ENCODE data around the gene FAM117A.

Gene FAM117A

DNA sequence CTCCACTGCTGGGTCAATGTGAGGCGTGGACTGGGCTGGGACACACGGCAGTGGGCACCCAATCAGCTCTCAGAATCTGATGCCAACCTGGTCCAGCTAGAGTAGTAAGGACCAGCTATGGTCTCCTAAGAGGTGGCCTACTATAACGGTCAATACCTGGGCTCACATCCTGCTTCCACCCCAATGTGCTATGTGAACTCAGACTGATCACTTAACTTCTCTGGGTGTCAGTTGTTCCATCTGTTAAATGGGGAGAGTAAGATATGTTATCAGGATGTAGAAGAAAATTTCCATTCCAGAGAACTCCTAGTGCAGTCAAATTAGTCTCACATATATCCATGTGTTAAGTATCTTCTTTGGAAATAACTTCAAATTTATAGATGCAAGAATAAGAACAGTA lies 14.2 kb downstream of the FAM117A start:
- H3K36me3 ChIP-seq (ENCODE audit: control insufficient read depth, insufficient read depth, low read length) = no peaks in the 10 kb centered on the region
- H3K9me3 ChIP-seq (ENCODE audit: control insufficient read depth, low read length) = no peaks in the 10 kb centered on the region
- H3K4me3 ChIP-seq (ENCODE audit: extremely low read depth, insufficient read depth, low read length, poor library complexity, severe bottlenecking) = no peak overlapping the region
- WGBS, 2 experiments (ENCODE audit: insufficient coverage in 2 of 2) = 100% methylated on average over 3 of the region's 3 CpGs
- H3K27ac ChIP-seq (ENCODE audit: low read depth, low read length, severe bottlenecking) = no peak overlapping the region
- no peaks in the 10 kb centered on the region for H3K4me1 ChIP-seq (ENCODE audit: control insufficient read depth, insufficient read depth, low read length, poor library complexity, severe bottlenecking)

DNA sequence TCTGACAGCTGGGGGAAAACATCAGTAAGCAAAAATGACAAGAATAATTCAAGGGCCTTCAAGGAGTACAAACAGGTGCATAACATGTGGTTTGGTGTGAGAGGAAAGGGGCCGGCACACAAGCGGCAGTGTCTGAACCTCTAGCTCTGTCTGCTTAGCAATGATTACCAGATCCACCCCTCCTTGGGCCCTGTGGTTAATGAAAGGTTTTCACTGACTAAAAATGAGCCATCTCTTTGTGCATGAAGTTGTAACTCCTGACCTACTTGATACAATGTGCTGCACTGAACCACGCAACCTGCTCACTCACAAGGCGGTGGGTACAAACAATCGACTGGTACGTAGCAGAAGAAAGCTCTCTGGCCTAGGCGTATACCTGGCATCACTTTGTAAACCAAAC lies 15.1 kb downstream of the FAM117A start:
- no peaks in the 10 kb centered on the region for H3K9me3 ChIP-seq (ENCODE audit: control insufficient read depth, low read length)
- H3K27ac ChIP-seq (ENCODE audit: low read depth, low read length, severe bottlenecking) = no peak overlapping the region
- H3K36me3 ChIP-seq (ENCODE audit: control insufficient read depth, insufficient read depth, low read length) = no peaks in the 10 kb centered on the region
- 87 to 100% methylated on average over 4 to 6 of the region's 7 CpGs for WGBS, 2 experiments (ENCODE audit: insufficient coverage in 2 of 2)
- no peak overlapping the region for H3K4me3 ChIP-seq (ENCODE audit: extremely low read depth, insufficient read depth, low read length, poor library complexity, severe bottlenecking)
- H3K4me1 ChIP-seq (ENCODE audit: control insufficient read depth, insufficient read depth, low read length, poor library complexity, severe bottlenecking) = no peaks in the 10 kb centered on the region

DNA sequence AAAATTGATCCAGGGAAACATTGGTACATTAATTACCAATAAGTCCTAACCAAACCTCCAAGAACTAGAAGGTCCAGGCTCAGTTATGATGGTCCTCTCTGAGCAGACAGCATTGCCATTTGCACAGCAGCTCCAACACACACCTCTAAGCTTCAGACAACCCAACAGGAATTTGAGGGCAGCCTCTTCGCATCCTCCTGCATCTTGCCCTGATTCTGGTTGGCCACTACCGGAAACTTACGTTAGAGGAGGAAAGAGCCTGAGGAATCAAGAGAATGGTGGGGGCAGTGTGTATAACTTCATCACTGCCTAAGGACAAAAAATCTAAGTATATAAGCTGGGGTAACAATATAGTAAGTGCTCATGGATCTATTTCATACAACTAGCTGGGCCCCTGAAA lies 15.7 kb downstream of the FAM117A start:
- no peaks in the 10 kb centered on the region for H3K9me3 ChIP-seq (ENCODE audit: control insufficient read depth, low read length)
- H3K4me3 ChIP-seq (ENCODE audit: extremely low read depth, insufficient read depth, low read length, poor library complexity, severe bottlenecking) = no peak overlapping the region
- no peaks in the 10 kb centered on the region for H3K36me3 ChIP-seq (ENCODE audit: control insufficient read depth, insufficient read depth, low read length)
- WGBS, 2 experiments (ENCODE audit: insufficient coverage in 2 of 2) = 94% methylated on average over 2 of the region's 3 CpGs; no CpG with 5 or more reads in 1 of the 2 experiments
- no peaks in the 10 kb centered on the region for H3K4me1 ChIP-seq (ENCODE audit: control insufficient read depth, insufficient read depth, low read length, poor library complexity, severe bottlenecking)
- H3K27ac ChIP-seq (ENCODE audit: low read depth, low read length, severe bottlenecking) = no peak overlapping the region

GRCh38 chr17:49747632-49748031 lies 16.3 kb downstream of the FAM117A start:
- 89 to 100% methylated on average over 1 of the region's 1 CpG for WGBS, 2 experiments (ENCODE audit: insufficient coverage in 2 of 2)
- Histone ChIP-seq H3K9me3 (ENCODE audit: control insufficient read depth, low read length) (no peaks in the 10 kb centered on the region), H3K27ac (ENCODE audit: low read depth, low read length, severe bottlenecking) (no peak overlapping the region), H3K4me3 (ENCODE audit: extremely low read depth, insufficient read depth, low read length, poor library complexity, severe bottlenecking) (no peak overlapping the region), H3K4me1 (ENCODE audit: control insufficient read depth, insufficient read depth, low read length, poor library complexity, severe bottlenecking) (no peaks in the 10 kb centered on the region), H3K36me3 (ENCODE audit: control insufficient read depth, insufficient read depth, low read length) (no peaks in the 10 kb centered on the region)

- no peaks in the 10 kb centered on the region for H3K36me3 ChIP-seq (ENCODE audit: control insufficient read depth, insufficient read depth, low read length)
- no peak overlapping the region for H3K4me3 ChIP-seq (ENCODE audit: extremely low read depth, insufficient read depth, low read length, poor library complexity, severe bottlenecking)
- H3K4me1 ChIP-seq (ENCODE audit: control insufficient read depth, insufficient read depth, low read length, poor library complexity, severe bottlenecking) = no peaks in the 10 kb centered on the region
- H3K27ac ChIP-seq (ENCODE audit: low read depth, low read length, severe bottlenecking) = no peak overlapping the region
- 80 to 95% methylated on average over 2 to 5 of the region's 5 CpGs for WGBS, 2 experiments (ENCODE audit: insufficient coverage in 2 of 2)
- H3K9me3 ChIP-seq (ENCODE audit: control insufficient read depth, low read length) = no peaks in the 10 kb centered on the region
These were observed 17.0 kb downstream of the FAM117A start for GRCh38 chr17:49746791-49747490.

DNA sequence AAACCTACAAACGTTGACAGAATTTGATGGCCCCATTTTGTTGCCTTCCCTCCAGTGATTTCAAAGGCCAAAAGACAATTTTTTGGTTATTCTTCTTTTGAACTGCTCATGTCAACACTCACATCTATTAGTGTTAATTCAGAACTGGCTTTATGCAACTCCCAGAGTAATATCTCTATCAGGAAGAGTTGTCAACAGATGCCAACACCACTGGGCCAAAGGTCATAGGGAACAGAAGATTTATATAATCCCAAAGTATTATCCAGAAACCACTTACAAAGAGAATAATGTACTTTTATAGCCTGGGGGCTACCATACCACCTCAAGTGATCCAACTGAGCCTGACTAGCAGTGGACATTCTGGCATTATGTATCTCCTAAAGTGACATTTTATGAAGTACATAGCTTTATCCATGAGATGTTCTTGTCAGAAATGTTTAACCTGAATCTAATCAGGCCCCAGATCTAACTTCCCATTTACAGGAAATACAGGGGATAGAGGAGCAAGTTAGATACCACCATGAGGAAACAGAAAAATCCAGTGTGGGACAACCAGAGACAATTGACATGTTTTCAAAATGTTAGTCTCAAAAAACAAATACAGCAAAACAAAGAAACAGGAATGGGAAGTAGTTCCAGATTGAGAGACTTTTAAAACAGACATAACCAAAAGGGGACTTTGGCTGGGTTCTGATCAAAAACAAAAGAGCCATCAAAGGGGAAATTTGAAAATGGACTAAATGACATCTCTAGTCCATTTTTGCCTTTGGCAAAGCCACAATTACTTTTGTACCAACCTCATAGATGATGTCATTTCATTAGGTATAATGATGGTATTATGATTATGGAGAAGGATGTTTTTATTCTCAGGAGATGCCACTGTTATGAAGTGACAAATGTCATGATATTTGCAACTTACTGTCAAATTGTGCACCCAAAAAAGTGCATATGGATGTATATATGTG lies 18.5 kb downstream of the FAM117A start:
- H3K36me3 ChIP-seq (ENCODE audit: control insufficient read depth, insufficient read depth, low read length) = no peaks in the 10 kb centered on the region
- no peaks in the 10 kb centered on the region for H3K9me3 ChIP-seq (ENCODE audit: control insufficient read depth, low read length)
- H3K27ac ChIP-seq (ENCODE audit: low read depth, low read length, severe bottlenecking) = no peak overlapping the region
- H3K4me1 ChIP-seq (ENCODE audit: control insufficient read depth, insufficient read depth, low read length, poor library complexity, severe bottlenecking) = no peaks in the 10 kb centered on the region
- 86 to 100% methylated on average over 1 of the region's 1 CpG for WGBS, 2 experiments (ENCODE audit: insufficient coverage in 2 of 2)
- no peak overlapping the region for H3K4me3 ChIP-seq (ENCODE audit: extremely low read depth, insufficient read depth, low read length, poor library complexity, severe bottlenecking)

GRCh38 chr17:49742166-49742638 lies 21.7 kb downstream of the FAM117A start:
- WGBS, 2 experiments (ENCODE audit: insufficient coverage in 2 of 2) = 100% methylated on average over 1 of the region's 1 CpG
- H3K9me3 ChIP-seq (ENCODE audit: control insufficient read depth, low read length) = no peaks in the 10 kb centered on the region
- no peaks in the 10 kb centered on the region for H3K4me1 ChIP-seq (ENCODE audit: control insufficient read depth, insufficient read depth, low read length, poor library complexity, severe bottlenecking)
- no peak overlapping the region for H3K27ac ChIP-seq (ENCODE audit: low read depth, low read length, severe bottlenecking)
- no peak overlapping the region for H3K4me3 ChIP-seq (ENCODE audit: extremely low read depth, insufficient read depth, low read length, poor library complexity, severe bottlenecking)
- no peaks in the 10 kb centered on the region for H3K36me3 ChIP-seq (ENCODE audit: control insufficient read depth, insufficient read depth, low read length)

- Histone ChIP-seq H3K36me3 (ENCODE audit: control insufficient read depth, insufficient read depth, low read length) (no peaks in the 10 kb centered on the region), H3K4me3 (ENCODE audit: extremely low read depth, insufficient read depth, low read length, poor library complexity, severe bottlenecking) (no peak overlapping the region), H3K27ac (ENCODE audit: low read depth, low read length, severe bottlenecking) (no peak overlapping the region), H3K9me3 (ENCODE audit: control insufficient read depth, low read length) (no peaks in the 10 kb centered on the region), H3K4me1 (ENCODE audit: control insufficient read depth, insufficient read depth, low read length, poor library complexity, severe bottlenecking) (no peaks in the 10 kb centered on the region)
- WGBS, 2 experiments (ENCODE audit: insufficient coverage in 2 of 2) = 90% methylated on average over 2 of the region's 3 CpGs; no CpG with 5 or more reads in 1 of the 2 experiments
These were observed 22.2 kb downstream of the FAM117A start for GRCh38 chr17:49741692-49742076.

DNA sequence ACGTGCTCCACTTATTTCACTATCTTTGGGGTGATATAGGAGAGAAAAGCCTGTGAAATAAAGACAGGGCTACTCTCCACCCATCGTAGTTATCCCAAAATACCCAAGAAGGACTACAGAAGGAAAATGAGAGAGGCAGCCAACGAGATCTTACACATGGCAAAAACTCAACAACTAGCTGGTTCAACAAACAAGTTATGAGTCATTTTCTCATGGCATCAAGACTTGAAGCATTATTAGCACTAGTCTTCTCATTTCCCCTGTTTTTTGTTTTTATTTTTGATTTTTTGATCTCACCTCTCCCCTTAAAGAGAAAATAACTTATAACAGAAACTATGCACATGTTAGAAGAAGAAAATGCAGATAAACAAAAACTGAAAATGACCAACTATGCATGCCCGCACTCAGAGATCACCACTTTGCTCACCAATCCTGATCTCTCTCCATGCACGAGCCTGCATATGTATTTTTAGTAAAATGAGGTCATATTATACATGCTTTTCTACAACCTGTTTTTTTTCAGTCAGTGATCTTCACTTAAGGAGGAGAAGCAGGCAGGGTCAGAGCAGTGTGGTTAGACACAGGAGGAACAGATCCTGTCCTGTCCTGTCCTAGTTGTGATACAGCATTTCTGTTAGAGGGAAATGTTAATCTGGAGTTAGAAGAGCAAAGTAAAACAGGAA lies 22.8 kb downstream of the FAM117A start:
- Histone ChIP-seq H3K4me3 (ENCODE audit: extremely low read depth, insufficient read depth, low read length, poor library complexity, severe bottlenecking) (no peak overlapping the region), H3K27ac (ENCODE audit: low read depth, low read length, severe bottlenecking) (no peak overlapping the region), H3K36me3 (ENCODE audit: control insufficient read depth, insufficient read depth, low read length) (no peaks in the 10 kb centered on the region), H3K4me1 (ENCODE audit: control insufficient read depth, insufficient read depth, low read length, poor library complexity, severe bottlenecking) (no peaks in the 10 kb centered on the region), H3K9me3 (ENCODE audit: control insufficient read depth, low read length) (no peaks in the 10 kb centered on the region)
- WGBS, 2 experiments (ENCODE audit: insufficient coverage in 2 of 2) = 83 to 88% methylated on average over 1 to 2 of the region's 5 CpGs

DNA sequence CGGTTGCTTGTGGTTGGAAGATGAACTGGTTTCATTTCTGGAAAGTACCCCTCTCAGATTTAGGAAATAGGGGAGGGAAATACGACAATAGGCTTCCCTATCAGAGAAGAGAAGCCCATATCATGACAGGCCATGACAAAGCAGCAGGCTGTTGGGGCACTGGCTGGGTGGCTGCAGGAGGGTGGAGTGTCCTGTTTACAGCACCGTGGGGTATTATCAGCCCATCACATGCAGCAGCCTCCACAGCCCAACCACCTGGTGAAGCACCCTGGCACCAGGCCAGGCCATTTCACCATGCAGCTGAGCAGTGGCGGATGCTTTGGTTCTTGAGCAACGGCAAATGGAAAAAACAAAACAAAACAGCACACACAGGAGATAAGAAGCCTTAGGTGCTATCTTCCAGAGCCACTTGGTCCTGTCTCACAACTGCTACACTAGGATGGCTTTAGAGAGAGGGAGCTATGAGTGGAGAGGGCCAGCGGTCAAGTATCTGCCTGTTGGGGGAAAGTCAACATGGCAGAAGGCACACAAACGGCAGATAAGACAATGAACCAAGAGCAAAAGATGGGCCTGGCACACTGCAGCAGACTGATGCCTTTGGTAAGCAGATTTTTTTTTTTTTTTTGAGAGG lies 24.2 kb downstream of the FAM117A start:
- Histone ChIP-seq H3K27ac (ENCODE audit: low read depth, low read length, severe bottlenecking) (no peak overlapping the region), H3K4me3 (ENCODE audit: extremely low read depth, insufficient read depth, low read length, poor library complexity, severe bottlenecking) (no peak overlapping the region), H3K4me1 (ENCODE audit: control insufficient read depth, insufficient read depth, low read length, poor library complexity, severe bottlenecking) (no peaks in the 10 kb centered on the region), H3K36me3 (ENCODE audit: control insufficient read depth, insufficient read depth, low read length) (no peaks in the 10 kb centered on the region), H3K9me3 (ENCODE audit: control insufficient read depth, low read length) (no peaks in the 10 kb centered on the region)
- WGBS, 2 experiments (ENCODE audit: insufficient coverage in 2 of 2) = 84 to 92% methylated on average over 5 to 6 of the region's 7 CpGs

Measured in mesodermal cell (in vitro differentiated cells).